PFSK-1 (cell line): Measurements from ENCODE around the gene MAFB.

Source experiments
- FOXP2 ChIP-seq: optimal IDR thresholded peaks from 2 replicates; pipeline ENCODE3; 2011; ENCODE audit warnings: borderline replicate concordance, control low read depth, inconsistent platforms; ENCODE audit not compliant: insufficient read depth; ENCODE audit errors: extremely low read length, extremely low read depth
- POLR2AphosphoS5 ChIP-seq: IDR thresholded peaks from 2 replicates; pipeline ENCODE4 v1.6.1; 2012; ENCODE audit warnings: low read depth, mild to moderate bottlenecking, control low read depth, low read length, moderate library complexity
- REST ChIP-seq, 2 experiments: IDR thresholded peaks; 2 replicates each; pipeline versions ENCODE4 v1.6.1 to v1.8.0; 2011 to 2012; ENCODE audit warnings: low read depth in 2 of 2, low read length in 2 of 2, control low read depth in 1 of 2, inconsistent platforms in 1 of 2, mild to moderate bottlenecking in 1 of 2, moderate library complexity in 1 of 2; ENCODE audit not compliant: insufficient read depth in 1 of 2
- SIN3A ChIP-seq: IDR thresholded peaks from 2 replicates; pipeline ENCODE4 v1.6.1; 2012; ENCODE audit warnings: mild to moderate bottlenecking, low read length, moderate library complexity, borderline replicate concordance; ENCODE audit not compliant: insufficient read depth
- TAF1 ChIP-seq: IDR thresholded peaks from 2 replicates; pipeline ENCODE4 v1.6.1; 2012; ENCODE audit warnings: low read length, control low read depth, borderline replicate concordance; ENCODE audit not compliant: insufficient read depth

DNA sequence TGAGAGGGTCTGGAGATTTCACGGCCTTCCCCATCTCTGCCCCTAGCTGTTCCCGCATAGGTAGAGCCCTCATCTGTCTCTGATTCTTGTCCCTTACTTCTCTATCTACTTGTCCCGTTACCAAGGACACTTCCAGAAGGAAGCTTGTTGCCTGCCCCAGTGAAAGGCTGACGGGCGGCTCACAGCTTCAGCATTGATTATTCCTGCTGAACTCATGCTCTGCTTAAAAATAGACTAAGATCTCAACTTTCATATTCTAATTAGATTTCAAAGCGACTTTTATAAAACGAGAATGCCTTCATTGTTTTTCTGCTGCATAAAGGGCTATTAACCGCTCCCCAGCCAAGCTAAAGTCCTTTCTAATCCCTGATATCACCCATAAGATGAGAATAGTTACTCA is 31.1 kb upstream of the MAFB start:
- no peak for TF ChIP-seq POLR2AphosphoS5
- no peak for TF ChIP-seq REST (IDR thresholded peaks at IDR 0.05; ENCODE audit: insufficient read depth in 1 of 2, low read depth in 2 of 2, low read length in 2 of 2)
- no peak for TF ChIP-seq TAF1
- TF ChIP-seq SIN3A = no peak
- TF ChIP-seq FOXP2 = no peak
